GM21381 (cell line): ENCODE measurements around the gene RPS25.
"Not testable (repeated sequence)": the region's sequence is repeated elsewhere in the genome, so short reads cannot be mapped to it uniquely, and the experiment has no call there.

Experiments
- ATAC-seq: cut with Tn5 transposase; IDR thresholded peaks from one replicate; pipeline ENCODE4 v1.9.1; 2021; ENCODE audit warnings: mild to moderate bottlenecking, moderate library complexity; ENCODE audit not compliant: unreplicated experiment

RPS25 gene

DNA sequence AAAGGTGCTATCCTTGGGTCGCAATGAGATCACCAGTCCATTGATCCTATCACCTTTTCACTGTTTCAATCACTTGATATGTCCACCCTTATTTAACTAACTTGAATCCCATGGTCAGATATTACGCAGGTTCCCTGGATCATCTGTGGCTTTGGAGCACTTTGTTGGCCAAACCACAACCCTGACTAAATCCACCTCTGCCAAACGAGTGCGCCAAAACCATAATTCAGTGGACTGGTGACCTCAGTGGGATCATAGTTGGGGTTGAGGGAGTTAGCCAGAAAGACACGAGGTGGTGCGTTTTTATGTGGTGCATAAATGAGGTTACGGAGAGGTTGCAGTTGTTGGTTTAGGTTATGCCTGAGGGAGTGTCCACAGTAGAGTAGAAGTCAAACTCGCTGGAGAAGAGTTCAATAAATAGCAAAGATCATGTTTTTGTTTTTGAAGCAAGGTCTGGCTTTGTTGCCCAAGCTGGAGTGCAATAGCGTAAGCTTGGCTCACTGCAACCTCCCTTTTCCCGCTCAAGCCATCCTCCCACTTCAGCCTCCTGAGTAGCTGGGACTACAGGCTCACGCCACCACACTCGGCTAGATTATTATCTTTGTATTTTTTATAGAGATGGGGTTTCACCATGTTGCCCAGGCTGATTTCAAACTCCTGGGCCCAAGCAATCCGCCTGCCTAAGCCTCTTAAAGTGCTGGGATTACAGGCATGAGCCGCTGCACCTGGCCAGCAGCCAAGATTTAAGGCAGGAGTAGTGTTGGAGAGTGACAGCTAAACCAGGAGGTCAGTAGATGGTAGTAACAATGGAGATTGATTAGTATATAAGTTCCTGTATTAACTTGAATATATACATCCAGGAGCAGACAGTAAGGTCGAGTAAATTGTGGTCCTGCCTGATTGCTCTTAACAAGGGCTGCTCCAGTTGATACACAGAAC, 42.1 kb downstream of the RPS25 start:
- no peak for ATAC-seq

GRCh38 chr11:118973985-118974384, 44.2 kb downstream of the RPS25 start:
- no peak for ATAC-seq

GRCh38 chr11:118971646-118972045, 46.5 kb downstream of the RPS25 start, which contains the start of gene FOXR1:
TSS of gene FOXR1 (plus strand) at chr11:118971761. CDS start at chr11:118971932, 171 bp downstream.
- no peak for ATAC-seq

- ATAC-seq, result not testable (repeated sequence)
Measured at GRCh38 chr11:118969508-118969907, 48.6 kb downstream of the RPS25 start.
